ENCODE data around the gene DMBT1.

DNA sequence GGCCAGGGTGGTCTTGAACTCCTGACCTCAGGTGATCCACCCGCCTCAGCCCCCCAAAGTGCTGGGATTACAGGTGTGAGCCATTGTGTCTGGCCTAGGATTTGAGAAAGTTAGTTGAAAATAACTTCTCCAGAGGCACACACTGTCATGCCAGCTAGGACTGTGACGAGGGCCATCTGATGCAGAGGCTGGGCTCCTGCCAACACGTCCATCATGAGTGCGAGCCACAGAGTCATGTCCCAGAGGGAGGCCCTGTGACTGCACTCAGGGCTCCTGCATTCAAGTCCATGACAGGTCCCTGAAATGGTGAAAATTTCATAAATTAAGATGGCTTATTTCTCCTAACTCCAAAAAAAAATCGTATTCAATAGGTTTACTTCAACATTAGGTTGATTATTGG lies 122.0 kb downstream of the DMBT1 start:
- TF ChIP-seq, protein P1, sequence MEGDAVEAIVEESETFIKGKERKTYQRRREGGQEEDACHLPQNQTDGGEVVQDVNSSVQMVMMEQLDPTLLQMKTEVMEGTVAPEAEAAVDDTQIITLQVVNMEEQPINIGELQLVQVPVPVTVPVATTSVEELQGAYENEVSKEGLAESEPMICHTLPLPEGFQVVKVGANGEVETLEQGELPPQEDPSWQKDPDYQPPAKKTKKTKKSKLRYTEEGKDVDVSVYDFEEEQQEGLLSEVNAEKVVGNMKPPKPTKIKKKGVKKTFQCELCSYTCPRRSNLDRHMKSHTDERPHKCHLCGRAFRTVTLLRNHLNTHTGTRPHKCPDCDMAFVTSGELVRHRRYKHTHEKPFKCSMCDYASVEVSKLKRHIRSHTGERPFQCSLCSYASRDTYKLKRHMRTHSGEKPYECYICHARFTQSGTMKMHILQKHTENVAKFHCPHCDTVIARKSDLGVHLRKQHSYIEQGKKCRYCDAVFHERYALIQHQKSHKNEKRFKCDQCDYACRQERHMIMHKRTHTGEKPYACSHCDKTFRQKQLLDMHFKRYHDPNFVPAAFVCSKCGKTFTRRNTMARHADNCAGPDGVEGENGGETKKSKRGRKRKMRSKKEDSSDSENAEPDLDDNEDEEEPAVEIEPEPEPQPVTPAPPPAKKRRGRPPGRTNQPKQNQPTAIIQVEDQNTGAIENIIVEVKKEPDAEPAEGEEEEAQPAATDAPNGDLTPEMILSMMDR (conservative IDR thresholded peaks at IDR 0.05; ENCODE audit: low read length), result no peak
- TF ChIP-seq EZH2phosphoT487 (IDR thresholded peaks at IDR 0.05; ENCODE audit: borderline replicate concordance, low read depth, low read length), result no peak

Measured in OCI-LY7 (cell line).